ENCODE results near the gene SCMH1.

- no peak for TF ChIP-seq CTCF (conservative IDR thresholded peaks at IDR 0.05; ENCODE audit: low read length)
- no peak for TF ChIP-seq EZH2phosphoT487 (IDR thresholded peaks at IDR 0.05; ENCODE audit: borderline replicate concordance, low read depth, low read length)
These were observed 79.7 kb downstream of the SCMH1 start for GRCh38 chr1:41162441-41162840.

All from OCI-LY7 (cell line).